ENCODE data around the gene FRMD3. TPM values are rescaled to one million over a fixed set of nuclear protein-coding genes. Genes with fewer than 3 reads are reported as not detected.

FRMD3 gene
- total RNA-seq, 1 experiment from 2014 or later, result 3.9 TPM

DNA sequence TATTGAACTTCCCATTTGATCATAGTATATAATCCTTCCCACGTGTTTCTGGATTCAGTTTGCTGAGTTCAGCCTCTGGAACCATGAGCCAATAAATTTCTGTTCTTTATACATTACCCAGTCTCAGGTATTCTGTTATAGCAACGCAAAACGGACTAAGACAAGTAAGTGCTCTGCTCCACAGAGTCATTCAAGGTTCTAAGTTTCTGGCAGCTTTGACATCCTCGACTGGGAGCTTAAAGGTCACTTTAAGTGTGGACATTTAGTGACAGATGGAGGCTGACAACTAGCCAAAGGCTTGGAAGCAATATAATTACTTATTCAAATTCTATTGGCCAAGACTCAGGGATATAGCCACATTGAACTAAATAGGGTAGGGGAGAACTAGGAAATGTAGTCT lies 297.5 kb downstream of the FRMD3 start:
- DNase-seq (no peak), ATAC-seq (no peak)
- POLR2A ChIA-PET (ENCODE audit: unreplicated experiment), result no interaction called here
- no peak overlapping the region for H3K4me3 ChIP-seq (ENCODE audit: low read length)
- H3K27me3 ChIP-seq (ENCODE audit: low read length), result no peaks in the 10 kb centered on the region
- no peak overlapping the region for H2AFZ ChIP-seq (ENCODE audit: low read length)
- no peaks in the 10 kb centered on the region for H3K9me2 ChIP-seq (replicated peaks; ENCODE audit: low read length)
- no peaks in the 10 kb centered on the region for H4K20me1 ChIP-seq (ENCODE audit: low read length)
- no peaks in the 10 kb centered on the region for H3K79me2 ChIP-seq (ENCODE audit: low read length)
- intact Hi-C loops (cut with micrococcal nuclease), result no loop called here
- H3K9ac ChIP-seq (ENCODE audit: low read length), result no peak overlapping the region
- H3K9me3 ChIP-seq (ENCODE audit: low read length), result no peaks in the 10 kb centered on the region
- BruUV-seq (replicated peaks), result no TSS peak
- CTCF ChIA-PET, result no interaction called here
- H3K27ac ChIP-seq (ENCODE audit: low read length), result no peak overlapping the region
- TF ChIP-seq, protein P1, sequence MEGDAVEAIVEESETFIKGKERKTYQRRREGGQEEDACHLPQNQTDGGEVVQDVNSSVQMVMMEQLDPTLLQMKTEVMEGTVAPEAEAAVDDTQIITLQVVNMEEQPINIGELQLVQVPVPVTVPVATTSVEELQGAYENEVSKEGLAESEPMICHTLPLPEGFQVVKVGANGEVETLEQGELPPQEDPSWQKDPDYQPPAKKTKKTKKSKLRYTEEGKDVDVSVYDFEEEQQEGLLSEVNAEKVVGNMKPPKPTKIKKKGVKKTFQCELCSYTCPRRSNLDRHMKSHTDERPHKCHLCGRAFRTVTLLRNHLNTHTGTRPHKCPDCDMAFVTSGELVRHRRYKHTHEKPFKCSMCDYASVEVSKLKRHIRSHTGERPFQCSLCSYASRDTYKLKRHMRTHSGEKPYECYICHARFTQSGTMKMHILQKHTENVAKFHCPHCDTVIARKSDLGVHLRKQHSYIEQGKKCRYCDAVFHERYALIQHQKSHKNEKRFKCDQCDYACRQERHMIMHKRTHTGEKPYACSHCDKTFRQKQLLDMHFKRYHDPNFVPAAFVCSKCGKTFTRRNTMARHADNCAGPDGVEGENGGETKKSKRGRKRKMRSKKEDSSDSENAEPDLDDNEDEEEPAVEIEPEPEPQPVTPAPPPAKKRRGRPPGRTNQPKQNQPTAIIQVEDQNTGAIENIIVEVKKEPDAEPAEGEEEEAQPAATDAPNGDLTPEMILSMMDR (conservative IDR thresholded peaks at IDR 0.05; ENCODE audit: low read depth, low read length), result no peak
- TF ChIP-seq EZH2 (IDR thresholded peaks at IDR 0.05; ENCODE audit: low read length, unreplicated experiment) (no peak), EZH2phosphoT487 (IDR thresholded peaks at IDR 0.05; ENCODE audit: borderline replicate concordance, low read length) (no peak)
- no peaks in the 10 kb centered on the region for H3K4me1 ChIP-seq (ENCODE audit: insufficient read depth, low read length)
- H3K36me3 ChIP-seq (ENCODE audit: low read depth, low read length), result no peaks in the 10 kb centered on the region
- no peak overlapping the region for H3K4me2 ChIP-seq (ENCODE audit: low read length)
- no peaks in the 10 kb centered on the region for H3F3A ChIP-seq (ENCODE audit: low read length, unreplicated experiment)

DNA sequence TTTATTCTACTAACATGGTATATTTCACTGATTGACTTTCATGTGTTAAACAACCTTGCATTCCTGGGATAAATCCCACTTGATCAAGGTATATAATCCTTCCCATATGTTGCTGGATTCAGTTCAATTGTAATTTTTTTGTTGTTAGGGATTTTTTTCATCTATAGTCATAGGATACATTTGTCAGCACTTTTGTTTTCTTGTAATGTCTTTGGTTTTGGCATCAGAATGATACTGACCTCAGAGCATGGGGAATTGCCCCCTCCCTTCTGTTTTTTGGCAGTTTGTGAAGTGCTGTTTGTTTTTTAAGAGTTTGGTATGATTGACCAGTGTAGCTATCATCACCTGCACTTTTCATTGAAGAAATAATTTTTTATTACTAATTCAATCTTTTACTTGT lies 298.5 kb downstream of the FRMD3 start:
- BruUV-seq (replicated peaks), result no TSS peak
- Histone ChIP-seq H3K79me2 (ENCODE audit: low read length) (no peaks in the 10 kb centered on the region), H3K4me1 (ENCODE audit: insufficient read depth, low read length) (no peaks in the 10 kb centered on the region), H3K36me3 (ENCODE audit: low read depth, low read length) (no peaks in the 10 kb centered on the region), H3K9me3 (ENCODE audit: low read length) (no peaks in the 10 kb centered on the region), H3F3A (ENCODE audit: low read length, unreplicated experiment) (no peaks in the 10 kb centered on the region), H3K27me3 (ENCODE audit: low read length) (no peaks in the 10 kb centered on the region), H3K9ac (ENCODE audit: low read length) (no peak overlapping the region), H2AFZ (ENCODE audit: low read length) (no peak overlapping the region), H3K4me2 (ENCODE audit: low read length) (no peak overlapping the region), H4K20me1 (ENCODE audit: low read length) (no peaks in the 10 kb centered on the region), H3K9me2 (replicated peaks; ENCODE audit: low read length) (no peaks in the 10 kb centered on the region), H3K27ac (ENCODE audit: low read length) (no peak overlapping the region), H3K4me3 (ENCODE audit: low read length) (no peak overlapping the region)
- ATAC-seq (no peak), DNase-seq (no peak)
- intact Hi-C loops (cut with micrococcal nuclease), result no loop called here
- CTCF ChIA-PET, result no interaction called here
- TF ChIP-seq EZH2 (IDR thresholded peaks at IDR 0.05; ENCODE audit: low read length, unreplicated experiment), result no peak
- no peak for TF ChIP-seq EZH2phosphoT487 (IDR thresholded peaks at IDR 0.05; ENCODE audit: borderline replicate concordance, low read length)
- TF ChIP-seq, protein P1 (conservative IDR thresholded peaks at IDR 0.05; ENCODE audit: low read depth, low read length), result no peak
- POLR2A ChIA-PET (ENCODE audit: unreplicated experiment), result no interaction called here

DNA sequence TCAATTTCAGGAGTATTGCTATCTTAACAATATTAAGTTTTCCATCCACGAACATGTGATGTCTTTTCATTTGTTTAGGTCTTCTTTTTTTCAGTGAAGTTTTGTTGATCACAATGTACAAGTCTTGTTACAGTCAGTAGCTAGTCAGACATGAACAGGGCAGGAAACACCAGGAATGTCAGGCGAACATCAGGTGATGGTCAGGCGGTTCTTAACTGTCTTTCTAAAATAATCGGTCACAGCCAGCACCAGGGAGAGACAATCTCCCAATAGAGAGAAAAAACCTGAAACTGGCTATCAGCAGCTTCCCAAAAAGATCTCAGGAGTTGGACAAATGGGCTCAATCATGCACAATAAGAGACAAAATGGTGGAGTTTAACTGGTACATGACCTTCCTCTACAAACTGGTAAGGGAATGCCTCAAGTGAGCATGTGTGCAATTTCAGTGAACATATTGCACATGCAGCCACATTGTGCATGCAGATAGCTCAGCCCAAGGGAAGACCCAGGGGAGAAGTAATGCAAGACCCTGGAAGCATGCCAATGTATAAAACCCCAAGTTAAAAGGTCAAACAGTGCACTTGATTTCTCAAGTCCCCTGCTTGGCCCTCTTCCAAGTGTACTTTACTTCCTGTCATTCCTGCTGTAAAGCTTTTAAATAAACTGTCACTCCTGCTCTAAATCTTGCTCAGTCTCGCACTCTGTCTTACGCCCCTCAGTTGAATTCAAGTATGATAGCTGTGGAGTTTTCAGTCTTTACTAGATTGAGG lies 299.1 kb downstream of the FRMD3 start:
- no peak overlapping the region for H3K27ac ChIP-seq (ENCODE audit: low read length)
- H3F3A ChIP-seq (ENCODE audit: low read length, unreplicated experiment), result no peaks in the 10 kb centered on the region
- no peaks in the 10 kb centered on the region for H3K4me1 ChIP-seq (ENCODE audit: insufficient read depth, low read length)
- intact Hi-C loops (cut with micrococcal nuclease), result no loop called here
- ATAC-seq (no peak), DNase-seq (no peak)
- POLR2A ChIA-PET (ENCODE audit: unreplicated experiment), result no interaction called here
- no peaks in the 10 kb centered on the region for H3K79me2 ChIP-seq (ENCODE audit: low read length)
- no peaks in the 10 kb centered on the region for H3K27me3 ChIP-seq (ENCODE audit: low read length)
- H2AFZ ChIP-seq (ENCODE audit: low read length), result no peak overlapping the region
- no peak overlapping the region for H3K4me3 ChIP-seq (ENCODE audit: low read length)
- no peaks in the 10 kb centered on the region for H3K36me3 ChIP-seq (ENCODE audit: low read depth, low read length)
- H3K9me2 ChIP-seq (replicated peaks; ENCODE audit: low read length), result no peaks in the 10 kb centered on the region
- CTCF ChIA-PET, result no interaction called here
- no TSS peak for BruUV-seq (replicated peaks)
- no peaks in the 10 kb centered on the region for H4K20me1 ChIP-seq (ENCODE audit: low read length)
- no peak overlapping the region for H3K9ac ChIP-seq (ENCODE audit: low read length)
- H3K9me3 ChIP-seq (ENCODE audit: low read length), result no peaks in the 10 kb centered on the region
- no peak overlapping the region for H3K4me2 ChIP-seq (ENCODE audit: low read length)
- TF ChIP-seq EZH2phosphoT487 (IDR thresholded peaks at IDR 0.05; ENCODE audit: borderline replicate concordance, low read length) (no peak), EZH2 (IDR thresholded peaks at IDR 0.05; ENCODE audit: low read length, unreplicated experiment) (no peak)
- TF ChIP-seq, protein P1 (conservative IDR thresholded peaks at IDR 0.05; ENCODE audit: low read depth, low read length), result no peak
